ENCODE data around the gene RBM5. TPM values are rescaled to one million over a fixed set of nuclear protein-coding genes. Genes with fewer than 3 reads are reported as not detected.

The RBM5 gene
- total RNA-seq, 1 experiment from 2014 or later, result 92.1 TPM

GRCh38 chr3:50146316-50146901 is 57.7 kb downstream of the RBM5 start:
- Mint-ChIP-seq H3K9me3 (no peaks in the 10 kb centered on the region), H3K4me3 (no peak overlapping the region), H3K4me1 (peaks cover 22% of the 10 kb centered on the region), H3K36me3 (no peaks in the 10 kb centered on the region), H3K27ac (no peak overlapping the region), H3K27me3 (ENCODE audit: low read depth) (peaks cover 3% of the 10 kb centered on the region; the same call in 1 of the 2 replicates)
- ChIA-PET POLR2A (no interaction called here), CTCF (interaction anchor here (0.6 to 1.1 kb wide), 6 partner anchors 10 to 25 kb away, joined by 3 to 6 read pairs (median 3); no protein-coding TSS in a partner anchor)
- ATAC-seq (peak; percentile 67), DNase-seq (ENCODE audit: low spot score) (peak; percentile 39)
- 0 out of 2 replicates have a peak, but pooled peaks have one; percentile 27 for TF ChIP-seq HMGXB4 (CRISPR knock-in tag; IDR thresholded peaks at IDR 0.05)
- no peak for TF ChIP-seq ZNF532 (CRISPR knock-in tag; IDR thresholded peaks at IDR 0.05; ENCODE audit: borderline replicate concordance)
- TF ChIP-seq ZNF121 (CRISPR knock-in tag; IDR thresholded peaks at IDR 0.05), result no peak
- no peak for TF ChIP-seq RELA (CRISPR knock-in tag; IDR thresholded peaks at IDR 0.05; ENCODE audit: borderline replicate concordance)
- TF ChIP-seq EMX1 (CRISPR knock-in tag; IDR thresholded peaks at IDR 0.05), result no peak

GRCh38 chr3:50147016-50147415 is 58.3 kb downstream of the RBM5 start:
- no peak overlapping the region for H3K27ac Mint-ChIP-seq
- ChIA-PET POLR2A (no interaction called here), CTCF (interaction anchor here (1.9 kb wide), 1 partner anchor 47 kb away, joined by 6 read pairs; no protein-coding TSS in a partner anchor)
- peaks cover 3% of the 10 kb centered on the region for H3K27me3 Mint-ChIP-seq (ENCODE audit: low read depth)
- peaks cover 28% of the 10 kb centered on the region for H3K4me1 Mint-ChIP-seq
- H3K36me3 Mint-ChIP-seq, result no peaks in the 10 kb centered on the region
- no peaks in the 10 kb centered on the region for H3K9me3 Mint-ChIP-seq
- DNase-seq (ENCODE audit: low spot score) (no peak), ATAC-seq (no peak)
- no peak for TF ChIP-seq USF2 (CRISPR knock-in tag; IDR thresholded peaks at IDR 0.05)
- H3K4me3 Mint-ChIP-seq, result no peak overlapping the region

- Mint-ChIP-seq H3K27ac (no peak overlapping the region), H3K27me3 (ENCODE audit: low read depth) (peaks cover 6% of the 10 kb centered on the region), H3K36me3 (no peaks in the 10 kb centered on the region), H3K4me1 (peaks cover 32% of the 10 kb centered on the region), H3K4me3 (no peak overlapping the region), H3K9me3 (no peaks in the 10 kb centered on the region)
- ChIA-PET CTCF (interaction anchor here (1.3 to 1.9 kb wide), 2 partner anchors 9 to 47 kb away, joined by 4 to 6 read pairs; no protein-coding TSS in a partner anchor), POLR2A (no interaction called here)
- TF ChIP-seq NFATC4 (CRISPR knock-in tag; IDR thresholded peaks at IDR 0.05), result no peak
- no peak for ATAC-seq
- DNase-seq (ENCODE audit: low spot score), result no peak
Observed at GRCh38 chr3:50147447-50147846, 58.7 kb downstream of the RBM5 start.

- Mint-ChIP-seq H3K4me1 (peaks cover 33% of the 10 kb centered on the region), H3K27me3 (ENCODE audit: low read depth) (peaks cover 7% of the 10 kb centered on the region), H3K27ac (no peak overlapping the region), H3K4me3 (no peak overlapping the region), H3K9me3 (no peaks in the 10 kb centered on the region), H3K36me3 (no peaks in the 10 kb centered on the region)
- ChIA-PET CTCF (interaction anchor here (1.3 to 1.9 kb wide), 2 partner anchors 9 to 46 kb away, joined by 4 to 6 read pairs; no protein-coding TSS in a partner anchor), POLR2A (no interaction called here)
- TF ChIP-seq ZNF263 (CRISPR knock-in tag; IDR thresholded peaks at IDR 0.05; ENCODE audit: low read depth) (no peak), IRF2 (CRISPR knock-in tag; IDR thresholded peaks at IDR 0.05; ENCODE audit: borderline replicate concordance, low read depth) (no peak), NFE2L1 (CRISPR knock-in tag; IDR thresholded peaks at IDR 0.05) (no peak), ZNF671 (CRISPR knock-in tag; IDR thresholded peaks at IDR 0.05) (no peak), JAZF1 (CRISPR knock-in tag; IDR thresholded peaks at IDR 0.05) (no peak)
- DNase-seq (ENCODE audit: low spot score) (no peak), ATAC-seq (no peak)
Observed at GRCh38 chr3:50147861-50148260, 59.1 kb downstream of the RBM5 start.

Data from WTC11 (cell line).